ENCODE data around the gene PIK3C2G. TPM values are rescaled to one million over a fixed set of nuclear protein-coding genes. Genes with fewer than 3 reads are reported as not detected.

The PIK3C2G gene
- total RNA-seq, 1 donor from 2014 or later = 2.7 TPM

GRCh38 chr12:18264581-18265075, 3.3 kb downstream of the PIK3C2G start:
- H3K4me1 Mint-ChIP-seq = peaks cover 63% of the 10 kb centered on the region
- TF ChIP-seq CTCF (IDR thresholded peaks at IDR 0.05; ENCODE audit: unreplicated experiment) = no peak
- peak overlapping the region; percentile 3 for H3K27ac Mint-ChIP-seq
- DNase-seq (ENCODE audit: low spot score in 2 of 2, unreplicated experiment in 2 of 2) = no peak
- no peaks in the 10 kb centered on the region for H3K9me3 Mint-ChIP-seq
- no peak overlapping the region for H3K4me3 Mint-ChIP-seq
- no peaks in the 10 kb centered on the region for H3K27me3 Mint-ChIP-seq (ENCODE audit: low read depth)
- no peaks in the 10 kb centered on the region for H3K36me3 Mint-ChIP-seq

- H3K27ac Mint-ChIP-seq = peak overlapping the region; percentile 32
- TF ChIP-seq CTCF (IDR thresholded peaks at IDR 0.05; ENCODE audit: unreplicated experiment) = no peak
- H3K36me3 Mint-ChIP-seq = peaks cover under 1% of the 10 kb centered on the region
- no peak overlapping the region for H3K4me3 Mint-ChIP-seq
- H3K4me1 Mint-ChIP-seq = peaks cover 44% of the 10 kb centered on the region
- no peaks in the 10 kb centered on the region for H3K27me3 Mint-ChIP-seq (ENCODE audit: low read depth)
- DNase-seq (ENCODE audit: low spot score in 2 of 2, unreplicated experiment in 2 of 2) = no peak
- H3K9me3 Mint-ChIP-seq = no peaks in the 10 kb centered on the region
Measured at GRCh38 chr12:18267427-18268099, 6.2 kb downstream of the PIK3C2G start.

- H3K4me3 Mint-ChIP-seq = no peak overlapping the region
- H3K4me1 Mint-ChIP-seq = peaks cover 30% of the 10 kb centered on the region
- H3K9me3 Mint-ChIP-seq = peaks cover 8% of the 10 kb centered on the region
- no peak for TF ChIP-seq CTCF (IDR thresholded peaks at IDR 0.05; ENCODE audit: unreplicated experiment)
- DNase-seq (ENCODE audit: low spot score in 2 of 2, unreplicated experiment in 2 of 2) = no peak
- peak overlapping the region; percentile 80 for H3K27ac Mint-ChIP-seq
- peaks cover 8% of the 10 kb centered on the region for H3K36me3 Mint-ChIP-seq
- no peaks in the 10 kb centered on the region for H3K27me3 Mint-ChIP-seq (ENCODE audit: low read depth)
Measured at GRCh38 chr12:18270958-18271460, 9.7 kb downstream of the PIK3C2G start.

- H3K36me3 Mint-ChIP-seq = peaks cover 8% of the 10 kb centered on the region
- H3K4me3 Mint-ChIP-seq = no peak overlapping the region
- H3K27me3 Mint-ChIP-seq (ENCODE audit: low read depth) = no peaks in the 10 kb centered on the region
- no peak for DNase-seq (ENCODE audit: low spot score in 2 of 2, unreplicated experiment in 2 of 2)
- peaks cover 8% of the 10 kb centered on the region for H3K9me3 Mint-ChIP-seq
- no peak for TF ChIP-seq CTCF (IDR thresholded peaks at IDR 0.05; ENCODE audit: unreplicated experiment)
- H3K27ac Mint-ChIP-seq = peak overlapping the region; percentile 90
- peaks cover 39% of the 10 kb centered on the region for H3K4me1 Mint-ChIP-seq
Measured at GRCh38 chr12:18275981-18276380, 14.7 kb downstream of the PIK3C2G start.

- TF ChIP-seq CTCF (IDR thresholded peaks at IDR 0.05; ENCODE audit: unreplicated experiment) = no peak
- Mint-ChIP-seq H3K27ac (peak overlapping the region; percentile 74), H3K36me3 (peaks cover 8% of the 10 kb centered on the region), H3K4me3 (no peak overlapping the region), H3K27me3 (ENCODE audit: low read depth) (no peaks in the 10 kb centered on the region), H3K4me1 (peaks cover 46% of the 10 kb centered on the region), H3K9me3 (peaks cover 8% of the 10 kb centered on the region)
- DNase-seq (ENCODE audit: low spot score in 2 of 2, unreplicated experiment in 2 of 2) = no peak
Measured at GRCh38 chr12:18277196-18277595, 15.9 kb downstream of the PIK3C2G start.

Data from mesothelial cell of epicardium (in vitro differentiated cells).